NCI-H1436 treated with DMSO at 0.1 percent for 48 hours (cell line): ENCODE data around the gene DDX59.

Experiments used
- DNase-seq: peaks from one replicate; lab custom pipeline; 2025; lab: John Stamatoyannopoulos, UW

DDX59 gene

DNA sequence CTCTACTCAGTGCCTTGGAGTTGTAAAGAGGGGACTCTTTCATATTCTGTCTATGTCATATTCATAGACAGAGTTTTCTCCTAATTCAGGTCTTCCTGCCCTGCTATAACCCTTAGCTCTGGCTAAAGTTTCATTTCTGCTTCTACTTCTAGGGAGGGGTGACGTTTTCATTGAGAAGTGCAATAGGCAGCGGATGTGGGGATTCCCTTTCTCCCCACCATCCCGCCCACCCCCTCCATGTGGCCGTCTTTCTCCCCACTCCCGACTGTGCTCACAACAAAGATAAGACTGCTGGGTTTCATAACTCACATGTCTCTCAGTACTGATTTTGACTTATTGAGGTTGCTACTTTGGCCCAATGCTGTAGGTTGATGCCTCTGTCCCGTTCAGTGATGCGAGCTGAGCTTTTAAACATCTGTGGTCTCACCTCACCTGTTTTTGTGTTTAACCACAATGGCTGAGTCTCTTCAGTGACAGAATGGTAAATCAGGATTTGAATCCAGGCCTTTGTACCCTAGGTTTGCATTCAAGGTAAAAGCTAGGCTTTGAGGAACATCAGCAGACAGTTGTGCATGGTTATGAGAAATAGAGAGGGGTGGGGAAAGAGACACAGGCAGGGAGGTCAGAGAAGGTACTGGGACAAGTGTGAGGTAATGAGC is 41.4 kb downstream of the DDX59 start:
- no peak for DNase-seq

DNA sequence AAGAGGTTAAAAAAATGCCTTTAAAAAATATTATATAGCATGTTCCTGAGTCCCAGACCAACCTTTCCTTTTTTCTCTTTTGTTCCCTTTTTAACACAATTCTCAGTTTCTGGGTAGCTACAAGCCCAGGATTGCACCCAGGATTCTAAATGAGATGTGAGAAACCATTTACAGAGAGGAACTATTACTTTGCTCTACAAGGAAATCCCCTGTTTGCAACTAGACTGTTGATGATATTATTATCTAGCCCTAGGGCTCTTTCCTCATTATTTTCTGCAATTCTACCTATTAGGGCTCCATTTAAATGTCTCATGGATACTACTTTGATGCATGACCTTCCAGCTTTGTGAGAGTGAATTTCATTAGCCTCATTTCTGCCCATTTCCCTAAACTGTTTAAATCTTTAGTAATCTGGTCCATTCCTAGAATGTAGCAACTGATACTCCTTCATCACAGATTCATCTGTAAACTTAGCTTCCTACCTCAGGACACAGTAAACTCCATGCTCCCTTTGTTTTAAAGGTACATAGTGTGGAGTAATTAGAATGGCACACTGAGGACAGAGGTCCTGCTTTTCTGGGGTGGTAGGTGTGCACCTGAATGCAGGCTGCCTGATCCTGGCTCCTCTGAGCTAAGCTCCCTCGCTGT is 42.0 kb downstream of the DDX59 start:
- no peak for DNase-seq

DNA sequence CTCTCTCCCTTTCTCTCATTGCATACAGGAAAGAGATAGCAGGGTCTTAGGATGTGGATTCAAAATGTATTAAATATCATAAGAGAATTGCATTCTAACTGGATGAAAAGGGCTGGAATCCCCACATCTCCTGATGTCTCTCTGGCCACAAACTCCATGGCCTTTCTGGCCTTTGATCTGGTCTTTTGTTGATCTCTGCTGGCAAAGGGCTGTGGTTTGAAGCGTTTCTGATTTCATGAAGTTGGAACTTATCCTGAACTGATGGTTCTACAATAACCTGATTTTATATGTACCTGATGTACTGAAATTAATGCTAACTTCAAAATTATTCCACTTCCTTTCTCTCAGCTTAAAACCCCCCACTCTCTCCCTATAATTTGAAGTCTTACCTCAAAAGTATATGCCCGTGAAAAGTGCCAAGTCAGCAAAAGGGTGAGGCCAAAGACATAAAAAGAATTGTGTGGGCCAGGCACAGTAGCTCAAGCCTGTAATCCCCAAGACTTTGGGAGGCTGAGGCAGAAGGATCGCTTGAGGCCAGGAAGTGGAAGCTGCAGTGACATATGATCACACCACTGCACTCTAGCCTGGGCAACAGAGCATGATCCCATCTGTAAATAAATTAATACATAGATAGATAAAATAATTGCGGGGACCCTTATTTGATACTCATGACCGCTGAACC is 42.7 kb downstream of the DDX59 start:
- no peak for DNase-seq

GRCh38 chr1:200625381-200625824 is 44.3 kb downstream of the DDX59 start:
- DNase-seq = no peak

GRCh38 chr1:200624679-200625335 is 44.9 kb downstream of the DDX59 start:
- DNase-seq = no peak

GRCh38 chr1:200620273-200621131 is 49.2 kb downstream of the DDX59 start, which contains the start of gene KIF14:
Gene KIF14 (minus strand): TSS chr1:200620751. CDS start chr1:200618723, 2,028 bp downstream.
- DNase-seq = peak; percentile 93

DNA sequence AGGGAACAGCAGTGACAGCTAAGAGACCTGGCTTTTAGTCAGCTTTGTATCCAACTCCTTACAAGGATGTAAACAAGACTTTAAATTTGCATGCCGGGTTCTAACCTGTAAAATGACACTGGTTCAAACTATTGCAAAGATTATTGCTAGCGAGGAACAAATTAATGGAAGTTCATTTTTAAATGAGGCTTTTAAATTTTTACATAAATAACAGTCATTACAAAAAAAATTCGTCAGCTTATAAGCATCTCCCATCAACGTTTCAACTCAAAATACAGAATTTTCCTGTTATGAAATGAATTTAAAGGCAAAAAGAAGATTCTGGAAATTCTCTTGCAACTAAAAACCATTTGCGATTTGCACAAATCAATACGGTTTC is 49.8 kb downstream of the DDX59 start:
- no peak for DNase-seq

DNA sequence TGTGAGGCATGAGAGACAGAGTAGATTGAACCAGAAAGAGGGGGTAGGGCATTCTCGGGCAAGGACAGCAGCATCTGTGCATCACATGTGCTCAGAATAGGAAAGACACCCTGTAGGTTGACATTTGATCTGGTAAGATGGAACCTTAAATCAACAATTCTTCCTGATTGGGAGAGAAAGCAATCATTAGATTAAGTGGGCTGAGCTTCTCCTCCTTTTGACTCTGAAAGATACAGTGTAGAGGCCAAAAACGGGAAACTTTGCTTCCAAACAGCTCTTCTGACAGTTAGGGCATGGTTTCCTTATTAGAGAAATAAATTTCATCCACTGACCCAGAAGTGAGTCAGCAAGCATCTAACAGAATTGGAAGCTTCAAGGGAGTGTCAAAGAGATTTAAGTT is 58.9 kb downstream of the DDX59 start:
- DNase-seq = no peak

- DNase-seq = no peak
Observed at GRCh38 chr1:200602632-200603031, 67.1 kb downstream of the DDX59 start.
